Kidney (tissue), 14 donors: ENCODE results near the gene MYL10. TPM values are rescaled to one million over a fixed set of nuclear protein-coding genes. Genes with fewer than 3 reads are reported as not detected.
"Not testable (repeated sequence)": the region's sequence is repeated elsewhere in the genome, so short reads cannot be mapped to it uniquely, and the experiment has no call there.

Experiments used
- DNase-seq, 5 donors: peaks; one replicate each; pipeline ENCODE4 v3.0.0-alpha.2; 2013 to 2020
- FAIRE-seq: peaks from 2 replicates; lab custom pipeline; 2012; peaks lifted over from hg19 to GRCh38; lab: Jason Lieb, UNC
- H3K27ac ChIP-seq, 2 donors: one replicate each; pipeline ENCODE4 v1.7.0; 2013; ENCODE audit warnings: low read depth in 2 of 2, low read length in 2 of 2, inconsistent platforms in 1 of 2
- H3K27me3 ChIP-seq: one replicate; pipeline ENCODE4 v1.7.1; 2013; ENCODE audit warnings: low read length, inconsistent platforms; ENCODE audit not compliant: control insufficient read depth, insufficient read depth
- H3K36me3 ChIP-seq, 3 donors: one replicate each; pipeline versions ENCODE4 v1.7.0 to v1.7.1; 2013; ENCODE audit warnings: low read length in 3 of 3, control low read depth in 1 of 3, inconsistent platforms in 1 of 3; ENCODE audit not compliant: insufficient read depth in 3 of 3, control insufficient read depth in 2 of 3
- H3K4me1 ChIP-seq, 3 donors: one replicate each; pipeline versions ENCODE4 v1.7.0 to v1.7.1; 2013; ENCODE audit warnings: low read length in 3 of 3, inconsistent platforms in 1 of 3, low read depth in 1 of 3; ENCODE audit not compliant: control insufficient read depth in 2 of 3, insufficient read depth in 2 of 3
- H3K4me3 ChIP-seq, 3 donors: one replicate each; pipeline versions ENCODE4 v1.7.0 to v1.8.1; 2013; ENCODE audit warnings: low read length in 3 of 3, control low read depth in 1 of 3, inconsistent platforms in 1 of 3
- H3K9ac ChIP-seq, 3 donors: one replicate each; pipeline versions ENCODE4 v1.7.0 to v1.7.1; 2013; ENCODE audit warnings: low read length in 3 of 3, control low read depth in 1 of 3, inconsistent platforms in 1 of 3
- H3K9me3 ChIP-seq, 3 donors: one replicate each; pipeline versions ENCODE4 v1.7.0 to v1.7.1; 2013; ENCODE audit warnings: low read length in 3 of 3, control low read depth in 1 of 3, inconsistent platforms in 1 of 3; ENCODE audit not compliant: control insufficient read depth in 2 of 3, insufficient read depth in 1 of 3
- intact Hi-C: fragments of 100-400 bp; cut with DNase I; formaldehyde crosslinking; loops from one replicate; pipeline ENCODE4 v1.11.1; 2022
- polyA plus RNA-seq: library from polyadenylated mRNA; stranded (reverse); fragments of 350-450 nt; fragmentation: Illumina TruSeq; extraction: RNeasy Lipid Tissue Mini Kit (QIAGEN cat#74804); gene quantifications from one replicate; pipeline ENCODE4 v1.2.3, GENCODE V29; 2014; ENCODE audit warnings: low read depth, low replicate concordance; ENCODE audit not compliant: insufficient read depth
- total RNA-seq: library from RNA; stranded (reverse); fragmentation: NEBNext Ultra II Directional; extraction: Animal tissue kit (Norgen Biotek cat#: 25700); gene quantifications from one replicate; pipeline ENCODE4 v1.2.1, GENCODE V29; 2021
- TF ChIP-seq, protein P1 (sequence below): IDR thresholded peaks from 3 replicates; pipeline ENCODE4 v1.5.1; 2012; ENCODE audit warnings: mild to moderate bottlenecking, moderate library complexity, borderline replicate concordance; ENCODE audit not compliant: insufficient read depth; ENCODE audit errors: extremely low read depth
- donor health status: control.
- donor health status: control.
- donor health status: control.
- donor health status: control.
- donor health status: control.
- donor health status: DM: yes; HTN: yes; CAD: no.
- donor health status: Normal renal cell carcinoma (clear cell type).

Gene MYL10
- total and polyA plus RNA-seq, 2 donors from 2014 or later: not detected

GRCh38 chr7:101650579-101651081 is 21.5 kb upstream of the MYL10 start:
- H3K27me3 ChIP-seq: no peaks in the 10 kb centered on the region
- no peaks in the 10 kb centered on the region for H3K9me3 ChIP-seq
- FAIRE-seq (no peak), DNase-seq (no peak)
- no peak overlapping the region for H3K27ac ChIP-seq
- TF ChIP-seq, protein P1, sequence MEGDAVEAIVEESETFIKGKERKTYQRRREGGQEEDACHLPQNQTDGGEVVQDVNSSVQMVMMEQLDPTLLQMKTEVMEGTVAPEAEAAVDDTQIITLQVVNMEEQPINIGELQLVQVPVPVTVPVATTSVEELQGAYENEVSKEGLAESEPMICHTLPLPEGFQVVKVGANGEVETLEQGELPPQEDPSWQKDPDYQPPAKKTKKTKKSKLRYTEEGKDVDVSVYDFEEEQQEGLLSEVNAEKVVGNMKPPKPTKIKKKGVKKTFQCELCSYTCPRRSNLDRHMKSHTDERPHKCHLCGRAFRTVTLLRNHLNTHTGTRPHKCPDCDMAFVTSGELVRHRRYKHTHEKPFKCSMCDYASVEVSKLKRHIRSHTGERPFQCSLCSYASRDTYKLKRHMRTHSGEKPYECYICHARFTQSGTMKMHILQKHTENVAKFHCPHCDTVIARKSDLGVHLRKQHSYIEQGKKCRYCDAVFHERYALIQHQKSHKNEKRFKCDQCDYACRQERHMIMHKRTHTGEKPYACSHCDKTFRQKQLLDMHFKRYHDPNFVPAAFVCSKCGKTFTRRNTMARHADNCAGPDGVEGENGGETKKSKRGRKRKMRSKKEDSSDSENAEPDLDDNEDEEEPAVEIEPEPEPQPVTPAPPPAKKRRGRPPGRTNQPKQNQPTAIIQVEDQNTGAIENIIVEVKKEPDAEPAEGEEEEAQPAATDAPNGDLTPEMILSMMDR: no peak
- no peak overlapping the region for H3K9ac ChIP-seq
- H3K4me3 ChIP-seq: no peak overlapping the region
- intact Hi-C loops: no loop called here
- H3K36me3 ChIP-seq: no peaks in the 10 kb centered on the region
- no peaks in the 10 kb centered on the region for H3K4me1 ChIP-seq

DNA sequence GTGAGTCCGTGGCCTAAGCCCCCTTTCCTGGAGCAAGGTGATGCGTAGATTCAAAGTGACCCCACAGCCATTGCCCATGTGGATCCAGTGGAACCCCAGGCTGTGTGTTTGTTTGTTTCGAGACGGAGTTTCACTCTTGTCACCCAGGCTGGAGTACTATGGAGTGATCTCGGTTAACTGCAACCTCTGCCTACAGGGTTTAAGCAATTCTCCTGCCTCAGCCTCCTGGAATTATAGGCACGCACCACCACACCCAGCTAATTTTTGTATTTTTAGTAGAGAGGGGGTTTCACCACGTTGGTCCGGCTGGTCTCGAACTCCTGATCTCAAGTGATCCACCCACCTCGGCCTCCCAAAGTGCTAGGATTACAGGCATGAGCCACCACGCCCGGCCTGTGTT is 18.8 kb upstream of the MYL10 start:
- DNase-seq, H3K36me3 ChIP-seq, intact Hi-C loops, H3K4me3 ChIP-seq, H3K27me3 ChIP-seq, H3K9me3 ChIP-seq, H3K27ac ChIP-seq, FAIRE-seq, H3K4me1 ChIP-seq, H3K9ac ChIP-seq: not testable (repeated sequence)

DNA sequence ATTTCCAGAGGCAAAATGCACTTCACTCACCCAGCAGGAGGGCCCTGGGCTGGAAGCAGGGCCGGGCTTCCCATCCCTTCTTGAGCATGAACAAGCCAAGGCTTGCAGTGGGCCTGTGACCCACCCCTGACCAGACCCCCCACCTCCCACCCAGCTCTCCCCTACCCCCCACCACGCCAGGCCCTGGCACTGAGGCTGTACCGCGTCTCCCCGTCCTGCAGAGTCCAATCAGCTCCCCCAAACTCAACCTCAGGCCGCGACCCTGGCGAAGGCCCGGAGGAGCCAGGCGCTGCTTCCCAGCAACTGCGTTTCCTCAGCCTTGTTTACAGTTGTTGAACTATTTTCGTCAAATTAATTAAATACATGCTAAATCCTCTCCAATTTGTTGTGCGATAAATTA is 16.9 kb upstream of the MYL10 start:
- Histone ChIP-seq H3K27ac (no peak overlapping the region), H3K9ac (no peak overlapping the region), H3K4me1 (no peaks in the 10 kb centered on the region), H3K9me3 (no peaks in the 10 kb centered on the region), H3K27me3 (no peaks in the 10 kb centered on the region), H3K4me3 (no peak overlapping the region), H3K36me3 (no peaks in the 10 kb centered on the region)
- intact Hi-C loops: no loop called here
- FAIRE-seq (no peak), DNase-seq (peak in 2 of 5 donors; percentile 44 to 82)
- TF ChIP-seq, protein P1: no peak

GRCh38 chr7:101644879-101645278 is 15.8 kb upstream of the MYL10 start:
- Histone ChIP-seq H3K4me1 (no peaks in the 10 kb centered on the region), H3K4me3 (no peak overlapping the region), H3K27me3 (no peaks in the 10 kb centered on the region), H3K9ac (no peak overlapping the region), H3K36me3 (no peaks in the 10 kb centered on the region), H3K27ac (no peak overlapping the region), H3K9me3 (no peaks in the 10 kb centered on the region)
- intact Hi-C loops: no loop called here
- TF ChIP-seq, protein P1: no peak
- FAIRE-seq (no peak), DNase-seq (peak in 2 of 5 donors; percentile 17 to 18)

- H3K4me1 ChIP-seq, H3K4me3 ChIP-seq, H3K9ac ChIP-seq, H3K36me3 ChIP-seq, H3K9me3 ChIP-seq, FAIRE-seq, intact Hi-C loops, H3K27ac ChIP-seq, H3K27me3 ChIP-seq, DNase-seq: not testable (repeated sequence)
These were observed 10.0 kb upstream of the MYL10 start for GRCh38 chr7:101639127-101639526.
